ENCODE results near the gene DENND5B.

- TF ChIP-seq CTCF (IDR thresholded peaks at IDR 0.05) (no peak), E2F1 (CRISPR knock-in tag; IDR thresholded peaks at IDR 0.05) (no peak), MYBL2 (CRISPR knock-in tag; IDR thresholded peaks at IDR 0.05) (no peak), ZNF121 (CRISPR knock-in tag; IDR thresholded peaks at IDR 0.05) (0 out of 2 replicates have a peak, but pooled peaks have one; percentile 20), ATF3 (CRISPR knock-in tag; conservative IDR thresholded peaks at IDR 0.05) (no peak), SOX15 (CRISPR knock-in tag; IDR thresholded peaks at IDR 0.05) (no peak), NR2C2 (CRISPR knock-in tag; IDR thresholded peaks at IDR 0.05) (no peak), JUN (CRISPR knock-in tag; IDR thresholded peaks at IDR 0.05) (no peak), ESRRA (CRISPR knock-in tag; IDR thresholded peaks at IDR 0.05; ENCODE audit: borderline replicate concordance) (no peak), FOXP1 (CRISPR knock-in tag; IDR thresholded peaks at IDR 0.05; ENCODE audit: borderline replicate concordance) (no peak), ZNF281 (CRISPR knock-in tag; IDR thresholded peaks at IDR 0.05) (no peak)
Observed at GRCh38 chr12:31491241-31491794, 99.6 kb downstream of the DENND5B start.
